DOHH2 (cell line): ENCODE results near the gene IGF1R.

Experiments
- H3F3A ChIP-seq: fragments of 200-600 bp; sonication (generic), shearing (Covaris generic); 2 replicates; pipeline ENCODE4 v1.6.0; 2016; ENCODE audit warnings: antibody characterized with exemption, mild to moderate bottlenecking; ENCODE audit not compliant: control insufficient read depth, insufficient read depth
- H3K27ac ChIP-seq: fragments of 200-600 bp; sonication (generic); 2 replicates; pipeline ENCODE4 v1.5.1; 2014; ENCODE audit warnings: low read depth, mild to moderate bottlenecking, low read length, moderate library complexity
- H3K27me3 ChIP-seq: fragments of 200-600 bp; sonication (generic); 2 replicates; pipeline ENCODE4 v1.6.1; 2014; ENCODE audit warnings: mild to moderate bottlenecking, low read length, mixed read lengths; ENCODE audit not compliant: control insufficient read depth
- H3K36me3 ChIP-seq: fragments of 200-600 bp; sonication (generic); 2 replicates; pipeline ENCODE4 v1.6.1; 2014; ENCODE audit warnings: mild to moderate bottlenecking, low read length, moderate library complexity, mixed read lengths; ENCODE audit not compliant: control insufficient read depth
- H3K4me1 ChIP-seq: fragments of 200-600 bp; sonication (generic); 2 replicates; pipeline ENCODE4 v1.6.1; 2014; ENCODE audit warnings: mild to moderate bottlenecking, low read length, mixed read lengths; ENCODE audit not compliant: control insufficient read depth
- H3K4me2 ChIP-seq: fragments of 200-600 bp; sonication (generic); 2 replicates; pipeline ENCODE4 v1.6.0; 2014; ENCODE audit warnings: mild to moderate bottlenecking, low read length, moderate library complexity
- H3K4me3 ChIP-seq: fragments of 200-600 bp; sonication (generic); 2 replicates; pipeline ENCODE4 v1.5.1; 2014; ENCODE audit warnings: mild to moderate bottlenecking, low read length, mixed read lengths
- H3K79me2 ChIP-seq: fragments of 200-600 bp; sonication (generic); 2 replicates; pipeline ENCODE4 v1.6.1; 2014; ENCODE audit warnings: mild to moderate bottlenecking, low read length, mixed read lengths; ENCODE audit not compliant: control insufficient read depth
- H3K9me2 ChIP-seq: fragments of 200-600 bp; sonication (generic); replicated peaks from 2 replicates; pipeline ENCODE4 v1.6.1; 2014; ENCODE audit warnings: mild to moderate bottlenecking, low read length, mixed read lengths; ENCODE audit not compliant: control insufficient read depth
- H3K9me3 ChIP-seq: fragments of 200-600 bp; sonication (generic); 2 replicates; pipeline ENCODE4 v1.6.1; 2014; ENCODE audit warnings: antibody characterized with exemption, low read length, mixed read lengths; ENCODE audit not compliant: control insufficient read depth, insufficient read depth
- H4K20me1 ChIP-seq: fragments of 200-600 bp; sonication (generic); 2 replicates; pipeline ENCODE4 v1.6.0; 2014; ENCODE audit warnings: low read depth, mild to moderate bottlenecking, antibody characterized with exemption, low read length, moderate library complexity; ENCODE audit not compliant: control insufficient read depth, insufficient read depth
- EZH2phosphoT487 ChIP-seq: fragments of 200-600 bp; sonication (generic); IDR thresholded peaks from 2 replicates; pipeline ENCODE4 v1.6.1; 2017; ENCODE audit warnings: borderline replicate concordance, mild to moderate bottlenecking, antibody characterized with exemption, low read length, moderate library complexity, mixed read lengths
- TF ChIP-seq, protein P1 (sequence below): fragments of 200-600 bp; sonication (generic); IDR thresholded peaks from one replicate; pipeline ENCODE4 v1.5.1; 2014; ENCODE audit warnings: antibody characterized with exemption, mild to moderate bottlenecking, low read depth, low read length; ENCODE audit not compliant: poor library complexity, severe bottlenecking

Gene IGF1R

DNA sequence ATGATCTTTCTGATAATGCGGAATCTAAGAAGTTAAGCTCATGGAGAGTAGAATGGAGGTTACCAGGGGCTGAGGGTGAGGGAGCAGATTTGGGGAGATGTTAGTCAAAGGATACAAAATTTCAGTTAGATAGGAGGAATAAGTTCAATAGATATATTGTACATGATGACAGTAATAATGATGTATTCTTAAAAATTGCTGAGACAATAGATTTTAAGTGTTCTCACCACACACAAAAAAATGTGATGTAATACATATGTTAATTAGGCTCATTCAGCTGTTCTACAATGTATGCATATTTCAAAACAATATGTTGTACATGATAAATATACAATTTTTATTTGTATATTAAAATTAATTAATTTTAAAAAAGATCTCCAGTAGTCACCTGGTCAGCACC lies 277.9 kb downstream of the IGF1R start:
- Histone ChIP-seq H3K9me3 (no peaks in the 10 kb centered on the region), H3K79me2 (no peaks in the 10 kb centered on the region), H3K36me3 (no peaks in the 10 kb centered on the region), H3K27me3 (no peaks in the 10 kb centered on the region), H3K9me2 (no peaks in the 10 kb centered on the region), H3K4me3 (no peak overlapping the region), H3K27ac (no peak overlapping the region), H3F3A (no peaks in the 10 kb centered on the region), H3K4me1 (no peaks in the 10 kb centered on the region), H4K20me1 (no peaks in the 10 kb centered on the region), H3K4me2 (no peak overlapping the region)
- TF ChIP-seq EZH2phosphoT487 = no peak
- TF ChIP-seq, protein P1, sequence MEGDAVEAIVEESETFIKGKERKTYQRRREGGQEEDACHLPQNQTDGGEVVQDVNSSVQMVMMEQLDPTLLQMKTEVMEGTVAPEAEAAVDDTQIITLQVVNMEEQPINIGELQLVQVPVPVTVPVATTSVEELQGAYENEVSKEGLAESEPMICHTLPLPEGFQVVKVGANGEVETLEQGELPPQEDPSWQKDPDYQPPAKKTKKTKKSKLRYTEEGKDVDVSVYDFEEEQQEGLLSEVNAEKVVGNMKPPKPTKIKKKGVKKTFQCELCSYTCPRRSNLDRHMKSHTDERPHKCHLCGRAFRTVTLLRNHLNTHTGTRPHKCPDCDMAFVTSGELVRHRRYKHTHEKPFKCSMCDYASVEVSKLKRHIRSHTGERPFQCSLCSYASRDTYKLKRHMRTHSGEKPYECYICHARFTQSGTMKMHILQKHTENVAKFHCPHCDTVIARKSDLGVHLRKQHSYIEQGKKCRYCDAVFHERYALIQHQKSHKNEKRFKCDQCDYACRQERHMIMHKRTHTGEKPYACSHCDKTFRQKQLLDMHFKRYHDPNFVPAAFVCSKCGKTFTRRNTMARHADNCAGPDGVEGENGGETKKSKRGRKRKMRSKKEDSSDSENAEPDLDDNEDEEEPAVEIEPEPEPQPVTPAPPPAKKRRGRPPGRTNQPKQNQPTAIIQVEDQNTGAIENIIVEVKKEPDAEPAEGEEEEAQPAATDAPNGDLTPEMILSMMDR = no peak

DNA sequence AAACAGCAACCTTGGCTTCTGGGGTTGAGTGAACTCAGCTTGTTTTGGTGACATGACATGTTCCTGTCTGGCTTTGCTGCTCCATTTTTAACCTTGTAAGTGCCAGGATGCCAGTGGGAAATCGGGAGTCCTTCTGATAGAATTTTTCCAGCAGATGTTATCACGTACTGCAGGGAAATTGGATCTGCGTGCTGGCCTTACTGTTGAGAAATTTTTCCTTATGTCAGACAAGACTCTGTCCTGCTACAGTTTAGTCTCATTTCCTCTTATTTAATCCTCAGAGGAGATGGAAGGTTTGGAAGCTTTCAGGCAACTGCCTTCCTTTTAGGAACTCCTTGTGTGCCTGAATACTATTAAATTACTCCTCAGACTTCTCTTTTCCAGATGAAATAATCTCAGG lies 278.7 kb downstream of the IGF1R start:
- H3K4me2 ChIP-seq = no peak overlapping the region
- H3K27me3 ChIP-seq = no peaks in the 10 kb centered on the region
- no peaks in the 10 kb centered on the region for H3K9me3 ChIP-seq
- no peaks in the 10 kb centered on the region for H3F3A ChIP-seq
- no peak for TF ChIP-seq EZH2phosphoT487
- TF ChIP-seq, protein P1 = no peak
- no peaks in the 10 kb centered on the region for H3K9me2 ChIP-seq
- no peaks in the 10 kb centered on the region for H3K79me2 ChIP-seq
- H3K36me3 ChIP-seq = no peaks in the 10 kb centered on the region
- no peaks in the 10 kb centered on the region for H4K20me1 ChIP-seq
- H3K27ac ChIP-seq = no peak overlapping the region
- no peak overlapping the region for H3K4me3 ChIP-seq
- no peaks in the 10 kb centered on the region for H3K4me1 ChIP-seq

DNA sequence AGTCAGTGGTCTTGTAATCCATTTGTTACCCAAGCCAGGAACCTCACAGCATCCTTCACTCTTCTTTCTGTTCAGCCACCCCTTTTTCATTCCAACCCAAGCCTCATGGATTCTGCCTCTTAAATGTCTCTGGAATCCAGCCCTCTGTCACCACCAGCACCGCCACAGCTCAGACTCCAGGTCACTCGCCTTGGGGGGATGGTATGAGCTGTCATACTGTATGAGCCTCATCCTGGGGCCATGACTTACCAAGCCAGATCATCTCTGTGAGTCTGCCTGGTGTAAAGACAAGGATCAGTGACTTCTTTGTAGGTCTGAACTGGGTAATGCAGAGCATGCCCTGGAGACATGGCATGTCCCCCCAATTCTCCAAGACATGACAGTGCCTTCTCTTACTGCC lies 279.7 kb downstream of the IGF1R start:
- H3K4me1 ChIP-seq = no peaks in the 10 kb centered on the region
- no peaks in the 10 kb centered on the region for H3K36me3 ChIP-seq
- no peaks in the 10 kb centered on the region for H3K27me3 ChIP-seq
- H3K79me2 ChIP-seq = no peaks in the 10 kb centered on the region
- TF ChIP-seq, protein P1 = no peak
- no peak for TF ChIP-seq EZH2phosphoT487
- H4K20me1 ChIP-seq = no peaks in the 10 kb centered on the region
- H3K4me3 ChIP-seq = no peak overlapping the region
- no peaks in the 10 kb centered on the region for H3K9me2 ChIP-seq
- H3K4me2 ChIP-seq = no peak overlapping the region
- no peaks in the 10 kb centered on the region for H3F3A ChIP-seq
- H3K9me3 ChIP-seq = no peaks in the 10 kb centered on the region
- no peak overlapping the region for H3K27ac ChIP-seq

DNA sequence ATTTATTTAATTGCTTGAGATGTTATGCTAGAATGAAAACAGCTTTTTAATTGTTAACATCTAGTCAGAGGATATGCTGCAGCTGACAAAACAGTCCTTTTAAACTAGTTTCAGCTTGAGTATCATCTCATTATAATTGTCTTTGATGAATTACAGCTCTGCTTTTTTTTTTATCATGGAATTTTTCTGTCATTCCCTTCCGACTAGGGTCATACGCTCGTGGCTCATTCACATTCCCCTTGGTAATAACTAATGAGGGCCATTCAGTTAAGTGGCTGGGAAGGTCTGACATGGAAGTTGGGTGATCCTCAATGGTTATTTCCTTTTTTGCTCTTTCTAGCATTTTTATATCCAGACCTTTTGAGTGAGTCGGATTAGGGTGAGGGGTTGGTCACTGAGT lies 282.2 kb downstream of the IGF1R start:
- Histone ChIP-seq H3K4me2 (no peak overlapping the region), H3K79me2 (no peaks in the 10 kb centered on the region), H3K27ac (no peak overlapping the region), H3F3A (no peaks in the 10 kb centered on the region), H3K9me3 (no peaks in the 10 kb centered on the region), H4K20me1 (no peaks in the 10 kb centered on the region), H3K36me3 (no peaks in the 10 kb centered on the region), H3K4me1 (no peaks in the 10 kb centered on the region), H3K27me3 (no peaks in the 10 kb centered on the region), H3K4me3 (no peak overlapping the region), H3K9me2 (no peaks in the 10 kb centered on the region)
- TF ChIP-seq, protein P1 = no peak
- no peak for TF ChIP-seq EZH2phosphoT487
